ENCODE results near the gene PLPPR1.

GRCh38 chr9:101014566-101014965, 14.0 kb upstream of the PLPPR1 start:
- TF ChIP-seq CTCF (IDR thresholded peaks at IDR 0.05) (no peak), POLR2A (IDR thresholded peaks at IDR 0.05) (no peak)
